Pancreas (tissue), 10 donors: Measurements from ENCODE around the gene PLCB2. TPM values are rescaled to one million over a fixed set of nuclear protein-coding genes. Genes with fewer than 3 reads are reported as not detected.
A peak's percentile ranks its signal among the peaks of the same experiment; 100 is the strongest.

Experiments used
- ATAC-seq, 4 donors: fragments of 200-7000 bp; cut with Tn5 transposase; one replicate each; pipeline versions ENCODE4 v1.8.0 to v1.9.1; 2020; ENCODE audit warnings: mild to moderate bottlenecking in 4 of 4, moderate library complexity in 4 of 4
- DNase-seq, 6 donors: peaks; one replicate each; pipeline ENCODE4 v3.0.0-alpha.2; 2020
- FAIRE-seq: peaks from 2 replicates; lab custom pipeline; 2012; peaks lifted over from hg19 to GRCh38; lab: Jason Lieb, UNC
- H3K27ac ChIP-seq, 4 donors: fragments of 200-600 bp; sonication (generic); 1 replicate in 3 of 4; 2 replicates in 1 of 4; pipeline versions ENCODE4 v1.5.0 to v1.8.0; 2020
- H3K27me3 ChIP-seq, 4 donors: fragments of 200-600 bp; one replicate each; pipeline ENCODE4 v1.8.0; 2021
- H3K36me3 ChIP-seq, 3 donors: fragments of 200-600 bp; sonication (generic) in 1 of 3; one replicate each; pipeline versions ENCODE4 v1.5.0 to v1.8.0; 2020 to 2021
- H3K4me1 ChIP-seq, 3 donors: fragments of 200-600 bp; one replicate each; pipeline ENCODE4 v1.8.0; 2021
- H3K4me3 ChIP-seq, 4 donors: fragments of 200-600 bp; sonication (generic) in 2 of 4; one replicate each; pipeline versions ENCODE4 v1.5.0 to v1.8.0; 2020 to 2021
- H3K9me3 ChIP-seq, 4 donors: fragments of 200-600 bp; one replicate each; pipeline ENCODE4 v1.8.0; 2021
- WGBS, 2 donors: extraction: QIAGEN DNeasy Blood & Tissue Kit; methylation state at CpG; one replicate each; pipeline ENCODE4 v1.1.7; 2013; 5-methylcytosine and 5-hydroxymethylcytosine counted together
- intact Hi-C, 3 donors: fragments of 100-400 bp; cut with DNase I; formaldehyde crosslinking; loops; one replicate each; pipeline versions ENCODE4 v1.11.1 to v1.14.2; 2022
- polyA plus RNA-seq, 2 donors: library from polyadenylated mRNA; stranded (reverse); fragments of 200-250 nt; gene quantifications; one replicate each; pipeline ENCODE4 v1.2.3, GENCODE V29; 2013
- total RNA-seq, 6 donors: library from RNA; stranded (reverse); fragmentation: NEBNext Ultra II Directional in 4 of 6; extraction: Animal tissue kit (Norgen Biotek cat#: 25700) in 4 of 6; gene quantifications; one replicate each; pipeline versions ENCODE4 v1.2.1 to v1.2.4, GENCODE V29; 2021 to 2023
- TF ChIP-seq, protein P1 (sequence below), 4 donors: fragments of 200-600 bp; sonication (generic) in 3 of 4; IDR thresholded peaks; one replicate each; pipeline versions ENCODE4 v1.5.0 to v1.8.0; 2021; ENCODE audit warnings: antibody characterized with exemption in 4 of 4
- donor health status: healthy with polysubstance abuse.
- donor health status: DM: no; HTN: no; CAD: no; lungs with moderate emphysema.
- donor health status: DM: no; HTN: no; CAD: no.
- donor health status: control.
- donor health status: control.
- donor health status: Bipolar disorder and iron deficiency.
- donor health status: DM: yes; HTN: yes; CAD: no.
- donor health status: DM: no; HTN: no; CAD: no.
- donor health status: DM: no; HTN: no; CAD: no.
- donor health status: DM: yes; HTN: yes; CAD: no.

PLCB2 gene
- total and polyA plus RNA-seq, 8 donors = 0.94 to 23.5 (median 5.7) TPM

DNA sequence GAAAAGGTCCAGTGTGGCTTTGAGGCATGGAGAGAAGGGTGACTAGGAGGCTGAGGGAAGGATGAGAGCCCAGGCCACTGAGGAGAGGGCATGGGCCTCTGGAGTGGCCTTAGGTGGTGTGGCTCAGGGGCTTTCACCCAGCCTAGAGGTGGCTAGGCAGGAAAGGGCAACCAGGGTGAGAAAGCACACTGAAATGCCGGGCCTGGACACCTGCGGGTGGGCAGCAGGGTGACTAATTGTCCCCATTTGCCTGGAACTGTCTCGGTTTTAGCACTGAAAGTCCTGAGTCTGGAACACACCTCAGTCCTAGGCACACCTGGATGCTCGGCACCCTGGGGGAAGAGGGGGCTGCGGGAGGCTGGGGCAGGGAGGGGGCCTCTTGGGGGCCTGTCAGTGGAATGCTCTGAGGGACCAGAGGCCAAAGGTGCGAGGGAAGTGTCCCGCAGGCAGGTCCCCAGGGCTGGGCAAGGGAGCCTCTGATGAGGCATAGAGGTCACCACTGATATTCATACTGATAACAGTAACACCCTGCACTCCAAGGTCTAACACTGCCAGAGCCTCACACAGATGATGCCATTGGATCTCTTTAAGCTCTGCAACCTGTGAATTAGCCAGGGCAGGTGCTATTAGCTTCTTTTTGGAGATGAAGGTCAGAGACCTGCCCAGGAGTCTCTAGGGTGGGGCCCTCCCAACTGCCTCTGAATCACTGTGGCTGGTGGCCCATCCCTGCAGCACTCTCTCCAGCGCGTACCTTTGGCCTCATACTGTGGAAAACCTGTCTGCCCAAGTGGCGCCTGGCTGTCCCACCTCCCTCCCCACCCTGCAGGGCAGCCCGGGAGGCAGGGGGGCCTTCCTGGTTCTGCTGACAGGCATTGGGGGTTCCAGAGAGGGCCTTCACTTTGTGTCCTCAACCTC lies 40.1 kb upstream of the PLCB2 start:
- no peak for FAIRE-seq

DNA sequence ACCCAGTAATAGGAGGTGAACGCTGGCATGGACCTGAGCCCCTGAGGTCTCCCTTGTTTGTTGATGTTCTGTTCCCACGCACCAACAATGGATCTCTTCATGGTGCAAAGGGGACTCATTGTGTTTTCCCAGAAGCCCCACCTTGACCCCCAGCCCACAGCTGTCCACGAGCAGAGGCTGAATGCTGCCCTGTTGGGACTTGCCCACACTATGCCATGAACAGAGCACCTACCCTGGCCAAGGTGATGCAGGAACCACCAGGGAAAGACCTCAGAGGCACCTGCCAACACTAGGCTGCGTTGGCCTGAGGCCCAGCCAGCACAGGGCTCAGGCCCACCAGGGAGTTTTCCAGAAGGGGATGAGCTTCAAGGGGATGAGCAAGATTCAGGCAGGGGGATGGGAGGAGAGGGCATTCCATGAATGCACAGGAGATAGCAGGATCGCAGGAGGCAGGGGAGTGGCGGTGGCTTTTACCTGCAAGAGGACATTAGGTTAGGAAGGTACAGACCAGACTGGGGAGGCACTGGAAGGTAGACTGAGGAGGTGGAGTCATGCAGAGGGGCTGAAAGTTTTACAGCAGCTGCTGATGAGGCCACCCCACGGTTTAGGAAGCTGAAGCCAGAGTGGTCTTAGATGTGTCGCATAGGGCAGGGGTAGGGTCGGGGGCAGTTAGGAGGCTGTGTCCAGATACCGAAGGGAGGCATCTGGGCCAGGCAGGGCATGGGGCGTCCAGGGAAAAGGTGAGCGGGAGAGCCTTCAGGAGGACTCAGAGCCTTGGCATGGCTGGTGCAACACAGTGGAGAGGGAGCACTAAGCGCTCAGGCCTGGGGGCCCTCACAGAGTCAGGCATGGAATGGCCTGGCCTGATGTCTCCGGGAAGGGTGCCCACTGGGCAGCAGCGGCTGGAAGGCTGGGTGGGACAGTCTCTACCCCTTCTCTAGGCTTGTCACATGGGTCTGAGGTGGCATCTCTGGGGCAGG lies 39.1 kb upstream of the PLCB2 start:
- TF ChIP-seq, protein P1, sequence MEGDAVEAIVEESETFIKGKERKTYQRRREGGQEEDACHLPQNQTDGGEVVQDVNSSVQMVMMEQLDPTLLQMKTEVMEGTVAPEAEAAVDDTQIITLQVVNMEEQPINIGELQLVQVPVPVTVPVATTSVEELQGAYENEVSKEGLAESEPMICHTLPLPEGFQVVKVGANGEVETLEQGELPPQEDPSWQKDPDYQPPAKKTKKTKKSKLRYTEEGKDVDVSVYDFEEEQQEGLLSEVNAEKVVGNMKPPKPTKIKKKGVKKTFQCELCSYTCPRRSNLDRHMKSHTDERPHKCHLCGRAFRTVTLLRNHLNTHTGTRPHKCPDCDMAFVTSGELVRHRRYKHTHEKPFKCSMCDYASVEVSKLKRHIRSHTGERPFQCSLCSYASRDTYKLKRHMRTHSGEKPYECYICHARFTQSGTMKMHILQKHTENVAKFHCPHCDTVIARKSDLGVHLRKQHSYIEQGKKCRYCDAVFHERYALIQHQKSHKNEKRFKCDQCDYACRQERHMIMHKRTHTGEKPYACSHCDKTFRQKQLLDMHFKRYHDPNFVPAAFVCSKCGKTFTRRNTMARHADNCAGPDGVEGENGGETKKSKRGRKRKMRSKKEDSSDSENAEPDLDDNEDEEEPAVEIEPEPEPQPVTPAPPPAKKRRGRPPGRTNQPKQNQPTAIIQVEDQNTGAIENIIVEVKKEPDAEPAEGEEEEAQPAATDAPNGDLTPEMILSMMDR (IDR thresholded peaks at IDR 0.05) = no peak
- Histone ChIP-seq H3K27me3 (no peaks in the 10 kb centered on the region), H3K9me3 (no peaks in the 10 kb centered on the region), H3K4me3 (no peak overlapping the region), H3K27ac (no peak overlapping the region), H3K4me1 (no peaks in the 10 kb centered on the region), H3K36me3 (no peaks in the 10 kb centered on the region)
- WGBS, 2 donors = 87 to 91% methylated on average over 15 of the region's 15 CpGs
- intact Hi-C loops = loop anchor here in 2 of 3 donors (5.0 to 10.0 kb wide), 3 partner anchors 62 to 78 kb away; partner anchors contain the start of gene ANKRD63 (in 1 of the 2)
- DNase-seq = no peak
- ATAC-seq = no peak
- no peak for FAIRE-seq

More for the DNA sequence above, 40.1 kb upstream of the PLCB2 start:
- WGBS, 2 donors = 91 to 97% methylated on average over 11 of the region's 11 CpGs
- Histone ChIP-seq H3K27me3 (no peaks in the 10 kb centered on the region), H3K4me3 (no peak overlapping the region), H3K9me3 (no peaks in the 10 kb centered on the region), H3K4me1 (no peaks in the 10 kb centered on the region), H3K36me3 (no peaks in the 10 kb centered on the region), H3K27ac (no peak overlapping the region)
- ATAC-seq = peak in 1 of 4 donors; percentile 13
- no peak for DNase-seq
- TF ChIP-seq, protein P1 (IDR thresholded peaks at IDR 0.05) = no peak
- intact Hi-C loops = loop anchor here in 2 of 3 donors (5.0 to 10.0 kb wide), 3 partner anchors 63 to 77 kb away; partner anchors contain the start of gene ANKRD63 (in 1 of the 2)

DNA sequence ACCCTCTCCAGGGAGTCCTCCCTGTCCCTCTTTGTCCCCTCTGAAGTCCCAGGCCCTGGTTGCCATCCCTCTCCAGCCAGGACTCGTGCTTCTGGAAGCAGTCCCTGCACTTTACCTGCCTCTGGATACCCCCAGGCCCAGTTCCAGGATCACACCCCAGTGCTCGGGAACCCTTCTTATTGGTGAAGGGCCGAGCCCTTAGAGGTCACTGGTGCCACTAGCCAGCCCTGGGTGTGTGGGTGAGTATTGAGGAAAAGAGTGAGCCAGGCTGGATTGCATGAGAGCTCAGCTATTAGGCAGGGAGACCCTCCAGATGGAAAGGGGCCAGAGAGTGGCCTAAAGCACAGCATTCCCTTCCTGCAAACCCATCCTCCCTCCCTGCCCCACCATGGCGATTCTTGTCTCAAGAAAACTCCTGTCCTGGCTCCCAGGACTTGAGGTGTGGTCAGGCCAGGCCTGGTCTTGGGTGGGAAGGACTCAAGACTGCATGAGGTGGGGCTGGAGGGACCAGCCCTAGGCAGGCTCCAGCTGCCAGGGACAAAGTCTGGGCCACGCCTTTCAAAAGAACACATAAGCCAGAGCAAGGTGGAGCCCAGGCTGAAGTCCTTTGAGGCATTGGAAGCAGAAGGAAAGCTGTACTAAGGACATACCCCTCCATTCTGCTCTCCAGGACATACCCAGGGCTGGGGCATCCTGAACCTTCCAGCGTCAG lies 38.3 kb upstream of the PLCB2 start:
- peak in 1 of 4 donors; percentile 21 for ATAC-seq
- H3K4me3 ChIP-seq = no peak overlapping the region
- WGBS, 2 donors = 82 to 84% methylated on average over 6 of the region's 6 CpGs
- no peaks in the 10 kb centered on the region for H3K27me3 ChIP-seq
- TF ChIP-seq, protein P1 (IDR thresholded peaks at IDR 0.05) = no peak
- H3K9me3 ChIP-seq = no peaks in the 10 kb centered on the region
- H3K4me1 ChIP-seq = peaks cover 0 to 4% (median 3%) of the 10 kb centered on the region in 3 donors
- no peak for FAIRE-seq
- DNase-seq = no peak
- no peaks in the 10 kb centered on the region for H3K36me3 ChIP-seq
- intact Hi-C loops = loop anchor here in 2 of 3 donors (5.0 to 10.0 kb wide), 3 partner anchors 61 to 79 kb away; partner anchors contain the start of gene ANKRD63 (in 1 of the 2)
- no peak overlapping the region for H3K27ac ChIP-seq

DNA sequence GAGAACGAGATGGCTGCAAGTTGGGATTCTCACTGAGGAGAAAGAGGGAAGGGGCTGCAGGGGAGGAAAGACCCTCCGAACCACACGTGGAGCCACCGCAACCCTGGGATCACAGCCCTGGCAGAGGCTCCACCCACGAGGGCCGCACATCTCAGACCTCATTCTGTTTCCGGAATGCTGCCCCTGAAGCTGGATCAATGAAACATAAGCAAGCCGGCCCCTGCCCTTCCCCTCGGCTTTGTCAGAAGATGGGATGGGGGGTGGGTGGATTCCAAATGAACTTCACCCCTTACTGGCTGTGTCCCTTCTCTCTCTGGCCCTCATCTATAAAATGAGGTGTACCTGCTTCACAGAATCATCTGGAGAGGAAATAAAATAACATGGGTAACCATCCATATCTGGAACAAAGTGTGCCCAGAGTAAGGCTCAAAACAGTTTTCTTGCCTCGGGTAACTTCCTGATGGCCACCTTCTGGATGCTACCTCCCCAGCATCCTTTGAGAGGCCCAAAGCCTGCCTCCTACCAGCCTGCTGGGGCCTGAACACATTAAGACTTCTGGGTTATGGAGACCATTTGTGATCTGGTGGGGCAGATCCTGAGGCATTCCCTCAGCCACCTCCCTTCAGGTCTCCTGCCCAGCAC lies 37.6 kb upstream of the PLCB2 start:
- DNase-seq = no peak
- Histone ChIP-seq H3K36me3 (no peaks in the 10 kb centered on the region), H3K9me3 (no peaks in the 10 kb centered on the region), H3K27me3 (no peaks in the 10 kb centered on the region), H3K4me3 (no peak overlapping the region), H3K4me1 (peaks cover 0 to 6% (median 4%) of the 10 kb centered on the region in 3 donors), H3K27ac (no peak overlapping the region)
- ATAC-seq = no peak
- TF ChIP-seq, protein P1 (IDR thresholded peaks at IDR 0.05) = no peak
- FAIRE-seq = no peak
- WGBS, 2 donors = 53 to 63% methylated on average over 10 of the region's 10 CpGs
- intact Hi-C loops = loop anchor here in 2 of 3 donors (5.0 to 10.0 kb wide), 3 partner anchors 61 to 79 kb away; partner anchors contain the start of gene ANKRD63 (in 1 of the 2)
